Fibroblast of lung (primary cell): Measurements from ENCODE around the gene PAFAH1B2. TPM values are rescaled to one million over a fixed set of nuclear protein-coding genes. Genes with fewer than 3 reads are reported as not detected.

Source experiments
- DNase-seq, 2 donors: peaks; one replicate each; pipeline versions ENCODE4 v3.0.0 to v3.0.0-alpha.2; 2010; ENCODE audit warnings: low read depth in 2 of 2
- H2AFZ ChIP-seq: 2 replicates; pipeline ENCODE4 v1.5.1; 2012; ENCODE audit warnings: low read length, control low read depth, inconsistent platforms
- H3K27ac ChIP-seq: 2 replicates; pipeline ENCODE4 v1.5.1; 2011; ENCODE audit warnings: low read length, control low read depth; ENCODE audit not compliant: insufficient read depth
- H3K27me3 ChIP-seq: 2 replicates; pipeline ENCODE4 v1.5.1; 2011; ENCODE audit warnings: mild to moderate bottlenecking, low read length; ENCODE audit not compliant: control insufficient read depth, insufficient read depth
- H3K36me3 ChIP-seq: 2 replicates; pipeline ENCODE4 v1.5.1; 2011; ENCODE audit warnings: low read length; ENCODE audit not compliant: control insufficient read depth, insufficient read depth
- H3K4me1 ChIP-seq: 2 replicates; pipeline ENCODE4 v1.5.1; 2011; ENCODE audit warnings: low read length; ENCODE audit not compliant: control insufficient read depth, insufficient read depth; ENCODE audit errors: extremely low read depth
- H3K4me2 ChIP-seq: 2 replicates; pipeline ENCODE4 v1.5.1; 2011; ENCODE audit warnings: low read length, control low read depth; ENCODE audit not compliant: insufficient read depth; ENCODE audit errors: extremely low read depth
- H3K4me3 ChIP-seq, 4 experiments: fragments of 200-600 bp in 1 of 4; sonication (generic) in 1 of 4; replicated peaks in 1 of 4; 2 replicates each; pipeline ENCODE4 v1.5.1; 2011 to 2016; ENCODE audit warnings: low read length in 4 of 4, low read depth in 3 of 4, mild to moderate bottlenecking in 3 of 4, control low read depth in 2 of 4, inconsistent platforms in 1 of 4, mixed read lengths in 1 of 4; ENCODE audit not compliant: insufficient read depth in 1 of 4; ENCODE audit errors: control extremely low read depth in 1 of 4
- H3K79me2 ChIP-seq: 2 replicates; pipeline ENCODE4 v1.5.1; 2012; ENCODE audit warnings: mild to moderate bottlenecking, low read length, inconsistent platforms; ENCODE audit not compliant: control insufficient read depth, insufficient read depth
- H3K9ac ChIP-seq: 2 replicates; pipeline ENCODE4 v1.5.1; 2011; ENCODE audit warnings: mild to moderate bottlenecking, low read length, control low read depth; ENCODE audit not compliant: insufficient read depth
- H3K9me3 ChIP-seq: 2 replicates; pipeline ENCODE4 v1.5.1; 2012; ENCODE audit warnings: low read depth, low read length; ENCODE audit not compliant: control insufficient read depth, insufficient read depth
- H4K20me1 ChIP-seq: 2 replicates; pipeline ENCODE4 v1.5.1; 2011; ENCODE audit warnings: low read length; ENCODE audit not compliant: control insufficient read depth, insufficient read depth; ENCODE audit errors: extremely low read depth
- CTCF ChIP-seq, 2 donors: IDR thresholded peaks in 1 of 2; conservative IDR thresholded peaks in 1 of 2; 1 replicate in 1 of 2; 2 replicates in 1 of 2; pipeline ENCODE4 v1.5.1; 2011 to 2012; ENCODE audit warnings: low read length in 2 of 2, control low read depth in 1 of 2, inconsistent platforms in 1 of 2, low read depth in 1 of 2, mild to moderate bottlenecking in 1 of 2
- EZH2 ChIP-seq: IDR thresholded peaks from 2 replicates; pipeline ENCODE4 v1.5.1; 2012; ENCODE audit warnings: low read length, control low read depth, mild to moderate bottlenecking; ENCODE audit errors: missing control alignments
- polyA plus RNA-seq, 2 donors: library from polyadenylated mRNA; depleted of rRNA in 1 of 2; stranded (reverse) in 1 of 2; unstranded in 1 of 2; fragments of >200 nt; gene quantifications; 2 replicates each; pipeline ENCODE4 v1.2.1, GENCODE V29; 2011 to 2012; ENCODE audit warnings: missing spikeins in 1 of 2
- total RNA-seq: library from RNA; depleted of rRNA; stranded (reverse); fragments of >200 nt; gene quantifications from 2 replicates; pipeline ENCODE4 v1.2.1, GENCODE V29; 2014

Gene PAFAH1B2
- total and polyA plus RNA-seq, 2 donors (not counting 1 experiment from before 2014, with no cell fraction given), result 70.8 to 112 TPM

DNA sequence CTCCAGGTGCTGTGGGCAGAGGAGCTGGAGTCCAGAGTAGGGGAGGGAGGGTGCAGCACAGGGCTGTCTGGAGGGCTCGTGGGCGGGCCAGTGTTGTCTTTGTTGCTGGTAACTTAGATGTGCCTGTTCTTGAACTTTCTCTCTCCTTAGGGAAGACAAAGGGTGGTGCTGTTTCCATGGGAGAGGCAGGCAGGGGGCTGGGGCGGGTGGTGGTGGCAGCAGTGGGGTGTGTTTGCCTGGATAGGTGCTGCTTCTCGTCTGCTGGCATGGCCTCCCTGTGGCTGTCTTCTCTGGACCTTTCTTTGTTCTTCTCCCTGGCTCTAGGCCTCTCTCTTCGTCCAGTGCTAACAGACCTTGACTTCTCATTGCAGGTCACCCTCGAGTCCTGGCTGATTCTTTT is 42.9 kb downstream of the PAFAH1B2 start:
- Histone ChIP-seq H2AFZ (no peak overlapping the region), H3K36me3 (peaks cover 24% of the 10 kb centered on the region), H3K9me3 (no peaks in the 10 kb centered on the region), H3K27ac (no peak overlapping the region), H3K27me3 (no peaks in the 10 kb centered on the region), H3K9ac (no peak overlapping the region), H3K4me1 (no peaks in the 10 kb centered on the region), H3K79me2 (no peaks in the 10 kb centered on the region), H4K20me1 (no peaks in the 10 kb centered on the region), H3K4me2 (no peak overlapping the region), H3K4me3 (no peak overlapping the region)
- DNase-seq, result no peak
- TF ChIP-seq EZH2 (no peak), CTCF (conservative IDR thresholded peaks at IDR 0.05 in 1 of 2, IDR thresholded peaks at IDR 0.05 in 1 of 2; ENCODE audit: low read depth in 1 of 2, low read length in 2 of 2) (no peak)

DNA sequence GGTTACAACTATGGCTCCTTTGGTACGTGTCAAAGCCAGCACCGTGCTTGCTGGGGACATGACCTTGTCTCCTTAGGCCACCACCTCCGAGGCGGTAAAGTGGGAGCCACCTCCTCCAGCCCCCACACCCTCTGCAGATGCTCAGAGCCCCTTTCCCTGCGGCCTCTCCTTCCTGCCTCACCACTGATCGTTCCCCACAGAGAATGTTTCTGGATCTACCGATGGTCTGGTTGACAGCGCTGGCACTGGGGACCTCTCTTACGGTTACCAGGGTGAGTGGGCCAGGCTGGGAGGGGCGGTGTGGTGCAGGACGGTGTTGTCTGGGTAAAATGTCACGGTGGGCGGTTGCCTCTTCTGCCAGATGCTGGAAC is 43.3 kb downstream of the PAFAH1B2 start:
- H2AFZ ChIP-seq, result no peak overlapping the region
- H3K9ac ChIP-seq, result no peak overlapping the region

DNA sequence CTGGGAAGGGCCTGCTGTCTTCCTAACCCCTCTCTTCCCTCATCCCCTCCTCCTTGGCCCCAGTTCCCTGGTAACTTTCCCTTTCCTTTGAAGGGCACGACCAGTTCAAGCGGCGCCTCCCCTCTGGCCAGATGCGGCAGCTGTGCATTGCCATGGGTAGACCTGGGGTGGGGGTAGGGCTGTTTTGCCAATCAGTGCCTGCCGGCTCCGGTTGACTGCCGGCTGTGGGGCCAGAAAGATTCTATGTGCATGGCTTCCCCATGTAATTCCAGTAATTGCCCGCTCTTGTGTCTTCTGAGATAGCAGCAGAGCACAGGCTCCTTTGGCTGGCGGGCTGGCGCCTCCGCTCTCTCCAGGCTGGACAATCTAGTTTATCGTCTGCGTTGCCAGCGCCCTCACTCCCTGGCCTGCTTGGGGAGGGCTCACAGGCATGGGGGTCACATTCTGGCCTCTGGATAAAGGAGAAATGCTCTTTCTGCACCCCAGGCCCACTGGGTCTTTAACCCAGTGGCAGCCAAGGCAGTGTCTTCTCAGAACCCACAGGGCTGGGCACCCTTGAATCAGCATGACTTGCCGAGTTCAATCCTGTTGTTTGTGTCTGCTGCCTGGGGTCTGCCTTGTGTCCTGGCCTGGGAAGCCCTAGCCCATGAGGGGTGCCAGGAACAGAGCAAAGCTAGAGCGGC is 43.9 kb downstream of the PAFAH1B2 start:
- Histone ChIP-seq H3K4me1 (no peaks in the 10 kb centered on the region), H3K9me3 (no peaks in the 10 kb centered on the region), H4K20me1 (no peaks in the 10 kb centered on the region), H3K9ac (no peak overlapping the region), H3K27ac (no peak overlapping the region), H3K27me3 (no peaks in the 10 kb centered on the region), H3K36me3 (peaks cover 23% of the 10 kb centered on the region), H3K4me3 (no peak overlapping the region), H3K79me2 (no peaks in the 10 kb centered on the region), H2AFZ (no peak overlapping the region), H3K4me2 (no peak overlapping the region)
- DNase-seq, result no peak
- TF ChIP-seq EZH2, result no peak
- TF ChIP-seq CTCF (conservative IDR thresholded peaks at IDR 0.05 in 1 of 2, IDR thresholded peaks at IDR 0.05 in 1 of 2; ENCODE audit: low read depth in 1 of 2, low read length in 2 of 2), result no peak

More for the DNA sequence above, 43.3 kb downstream of the PAFAH1B2 start:
- Histone ChIP-seq H3K4me1 (no peaks in the 10 kb centered on the region), H3K36me3 (peaks cover 22% of the 10 kb centered on the region), H3K9me3 (no peaks in the 10 kb centered on the region), H3K79me2 (no peaks in the 10 kb centered on the region), H3K27me3 (no peaks in the 10 kb centered on the region), H3K4me2 (no peak overlapping the region), H3K27ac (no peak overlapping the region), H4K20me1 (no peaks in the 10 kb centered on the region), H3K4me3 (no peak overlapping the region)
- no peak for TF ChIP-seq EZH2
- no peak for TF ChIP-seq CTCF (conservative IDR thresholded peaks at IDR 0.05 in 1 of 2, IDR thresholded peaks at IDR 0.05 in 1 of 2; ENCODE audit: low read depth in 1 of 2, low read length in 2 of 2)
- DNase-seq, result no peak
